Smooth muscle cell (in vitro differentiated cells): ENCODE results near the gene AURKAIP1. TPM values are rescaled to one million over a fixed set of nuclear protein-coding genes. Genes with fewer than 3 reads are reported as not detected.
A peak's percentile ranks its signal among the peaks of the same experiment; 100 is the strongest.

Experiments used
- DNase-seq: peaks from one replicate; lab custom pipeline; 2025; ENCODE audit not compliant: unreplicated experiment; lab: John Stamatoyannopoulos, UW
- H2AFZ ChIP-seq: fragments of 200-600 bp; sonication (generic); 2 replicates; pipeline ENCODE4 v1.6.0; 2016; ENCODE audit warnings: antibody characterized with exemption, low read depth, mild to moderate bottlenecking
- H3F3A ChIP-seq: fragments of 200-600 bp; sonication (generic); 2 replicates; pipeline ENCODE4 v1.6.0; 2017; ENCODE audit warnings: antibody characterized with exemption, low read depth
- H3K27ac ChIP-seq: fragments of 200-600 bp; sonication (generic); 2 replicates; pipeline ENCODE4 v1.5.1; 2016; ENCODE audit warnings: low read depth, mild to moderate bottlenecking
- H3K27me3 ChIP-seq: fragments of 200-600 bp; sonication (generic); 2 replicates; pipeline ENCODE4 v1.6.1; 2016; ENCODE audit warnings: low read depth, mild to moderate bottlenecking
- H3K36me3 ChIP-seq: fragments of 200-600 bp; sonication (generic); 2 replicates; pipeline ENCODE4 v1.5.1; 2016; ENCODE audit warnings: low read depth
- H3K4me1 ChIP-seq: fragments of 200-600 bp; sonication (generic); 2 replicates; pipeline ENCODE4 v1.5.1; 2016; ENCODE audit warnings: low read depth
- H3K4me2 ChIP-seq: fragments of 200-600 bp; sonication (generic); 2 replicates; pipeline ENCODE4 v1.6.0; 2016; ENCODE audit warnings: mild to moderate bottlenecking
- H3K4me3 ChIP-seq: fragments of 200-600 bp; sonication (generic); 2 replicates; pipeline ENCODE4 v1.5.1; 2016; ENCODE audit warnings: mild to moderate bottlenecking
- H3K79me2 ChIP-seq: fragments of 200-600 bp; sonication (generic); 2 replicates; pipeline ENCODE4 v1.6.0; 2016; ENCODE audit warnings: low read depth, mild to moderate bottlenecking
- H3K9ac ChIP-seq: fragments of 200-600 bp; sonication (generic); 2 replicates; pipeline ENCODE4 v1.6.0; 2016; ENCODE audit warnings: low read depth
- H3K9me3 ChIP-seq: fragments of 200-600 bp; sonication (generic); replicated peaks from 2 replicates; pipeline ENCODE4 v1.5.1; 2016; ENCODE audit warnings: low read depth
- H4K20me1 ChIP-seq: fragments of 200-600 bp; sonication (generic); 2 replicates; pipeline ENCODE4 v1.6.0; 2016; ENCODE audit warnings: low read depth
- CTCF ChIP-seq: fragments of 200-600 bp; sonication (generic); IDR thresholded peaks from 2 replicates; pipeline ENCODE4 v1.5.1; 2017; ENCODE audit warnings: borderline replicate concordance, mild to moderate bottlenecking, antibody characterized with exemption; ENCODE audit not compliant: insufficient read depth, poor library complexity, severe bottlenecking
- whole genome bisulfite sequencing: methylation state at CpG from one replicate; pipeline ENCODE4 v1.1.7; 2016; ENCODE audit warnings: low lambda C conversion rate; 5-methylcytosine and 5-hydroxymethylcytosine counted together
- polyA plus RNA-seq: library from polyadenylated mRNA; unstranded; fragments of >200 nt; fragmentation: Nextera tagmentation; extraction: Ambion mirVana; gene quantifications from 2 replicates; pipeline ENCODE4 v1.2.1, GENCODE V29; 2016
- total RNA-seq: library from RNA; depleted of rRNA; stranded (reverse); fragments of >200 nt; gene quantifications from 2 replicates; pipeline ENCODE4 v1.2.3, GENCODE V29; 2014

The AURKAIP1 gene
- total and polyA plus RNA-seq, 2 experiments from 2014 or later = 60.1 to 214 TPM

GRCh38 chr1:1422465-1423244 is 47.6 kb upstream of the AURKAIP1 start:
- Histone ChIP-seq H4K20me1 (no peaks in the 10 kb centered on the region), H3K9me3 (no peaks in the 10 kb centered on the region), H3K4me3 (no peak overlapping the region), H3F3A (peaks cover 7% of the 10 kb centered on the region), H3K4me2 (peak overlapping the region; percentile 7), H3K79me2 (no peaks in the 10 kb centered on the region), H3K27ac (peak overlapping the region; percentile 53), H3K36me3 (no peaks in the 10 kb centered on the region), H3K9ac (no peak overlapping the region), H2AFZ (no peak overlapping the region), H3K4me1 (peaks cover 15% of the 10 kb centered on the region), H3K27me3 (no peaks in the 10 kb centered on the region)
- 55% methylated on average over 29 of the region's 29 CpGs for WGBS
- DNase-seq = no peak
- TF ChIP-seq CTCF = no peak

GRCh38 chr1:1421907-1422464 is 47.0 kb upstream of the AURKAIP1 start:
- Histone ChIP-seq H3K4me3 (no peak overlapping the region), H3F3A (peaks cover 7% of the 10 kb centered on the region), H2AFZ (no peak overlapping the region), H3K36me3 (no peaks in the 10 kb centered on the region), H4K20me1 (no peaks in the 10 kb centered on the region), H3K27ac (peak overlapping the region; percentile 53), H3K79me2 (no peaks in the 10 kb centered on the region), H3K4me2 (peak overlapping the region; percentile 7), H3K27me3 (no peaks in the 10 kb centered on the region), H3K9me3 (no peaks in the 10 kb centered on the region), H3K4me1 (peaks cover 15% of the 10 kb centered on the region), H3K9ac (no peak overlapping the region)
- WGBS = 82% methylated on average over 7 of the region's 7 CpGs
- no peak for DNase-seq
- no peak for TF ChIP-seq CTCF

GRCh38 chr1:1421147-1421906 is 46.3 kb upstream of the AURKAIP1 start, which contains the start of gene ANKRD65:
TSS of gene ANKRD65 (minus strand) at chr1:1421276. CDS start at chr1:1421005, 271 bp downstream.
- H3K4me3 ChIP-seq = peak within 1 kb of the TSS; percentile 8
- no peaks in the 10 kb centered on the region for H3K79me2 ChIP-seq
- H2AFZ ChIP-seq = no peak within 1 kb of the TSS
- H3K9ac ChIP-seq = no peak within 1 kb of the TSS
- peak within 1 kb of the TSS; percentile 53 for H3K27ac ChIP-seq
- H3F3A ChIP-seq = peaks cover 7% of the 10 kb centered on the region
- no peak for TF ChIP-seq CTCF
- H3K27me3 ChIP-seq = no peaks in the 10 kb centered on the region
- no peaks in the 10 kb centered on the region for H4K20me1 ChIP-seq
- H3K4me1 ChIP-seq = peaks cover 11% of the 10 kb centered on the region
- no peaks in the 10 kb centered on the region for H3K9me3 ChIP-seq
- H3K4me2 ChIP-seq = peak within 1 kb of the TSS; percentile 54
- no peak for DNase-seq
- WGBS = 80% methylated on average over 17 of the region's 18 CpGs
- H3K36me3 ChIP-seq = no peaks in the 10 kb centered on the region
